Natural killer cell (primary cell): ENCODE measurements around the gene CD109. TPM values are rescaled to one million over a fixed set of nuclear protein-coding genes. Genes with fewer than 3 reads are reported as not detected.

Experiments
- ATAC-seq, 3 donors: fragments of 150-1000 bp in 2 of 3; fragments of 200-7000 bp in 1 of 3; cut with Tn5 transposase; 1 replicate in 1 of 3; 2 replicates in 2 of 3; pipeline ENCODE4 v1.10.0; 2021; ENCODE audit warnings: mild to moderate bottlenecking in 2 of 3, moderate library complexity in 2 of 3
- DNase-seq, 2 donors: peaks; one replicate each; pipeline versions ENCODE4 v3.0.0 to v3.0.0-alpha.2; 2013 to 2021; ENCODE audit warnings: mixed read lengths in 1 of 2
- H3K27ac ChIP-seq: one replicate; pipeline ENCODE4 v1.5.1; 2013; ENCODE audit warnings: mild to moderate bottlenecking, low read length
- H3K27me3 ChIP-seq: one replicate; pipeline ENCODE4 v1.6.1; 2013; ENCODE audit warnings: low read length; ENCODE audit not compliant: control insufficient read depth, insufficient read depth
- H3K36me3 ChIP-seq: one replicate; pipeline ENCODE4 v1.6.1; 2013; ENCODE audit warnings: low read length; ENCODE audit not compliant: control insufficient read depth, insufficient read depth
- H3K4me1 ChIP-seq: one replicate; pipeline ENCODE4 v1.6.1; 2013; ENCODE audit warnings: low read length; ENCODE audit not compliant: control insufficient read depth, insufficient read depth
- H3K4me3 ChIP-seq: one replicate; pipeline ENCODE4 v1.5.1; 2013; ENCODE audit warnings: low read length
- H3K9me3 ChIP-seq: one replicate; pipeline ENCODE4 v1.6.1; 2013; ENCODE audit warnings: low read length; ENCODE audit not compliant: control insufficient read depth, insufficient read depth
- H3K27ac Mint-ChIP-seq, 2 donors: one replicate each; pipeline ENCODE4 v1.8.0; 2022; ENCODE audit warnings: mild to moderate bottlenecking in 2 of 2, mixed read lengths in 2 of 2, moderate library complexity in 1 of 2
- H3K27me3 Mint-ChIP-seq, 2 donors: one replicate each; pipeline ENCODE4 v1.8.0; 2022; ENCODE audit warnings: low read depth in 2 of 2, mixed read lengths in 2 of 2
- H3K36me3 Mint-ChIP-seq: one replicate; pipeline ENCODE4 v1.8.0; 2022; ENCODE audit warnings: mixed read lengths
- H3K4me1 Mint-ChIP-seq, 2 donors: one replicate each; pipeline ENCODE4 v1.8.0; 2022; ENCODE audit warnings: mixed read lengths in 2 of 2
- H3K4me3 Mint-ChIP-seq: one replicate; pipeline ENCODE4 v1.8.0; 2022; ENCODE audit warnings: mild to moderate bottlenecking, moderate library complexity, mixed read lengths
- H3K9me3 Mint-ChIP-seq, 2 donors: one replicate each; pipeline ENCODE4 v1.8.0; 2022; ENCODE audit warnings: mixed read lengths in 2 of 2
- WGBS: methylation state at CpG from one replicate; pipeline ENCODE4 v1.1.7; 2013; ENCODE audit warnings: missing lambda C conversion rate; ENCODE audit not compliant: insufficient coverage; 5-methylcytosine and 5-hydroxymethylcytosine counted together
- intact Hi-C: fragments of 100-400 bp; cut with micrococcal nuclease; formaldehyde crosslinking; loops from one replicate; pipeline ENCODE4 v1.14.2; 2022
- total RNA-seq, 4 donors: library from RNA; stranded (reverse); fragments of 120-200 nt in 1 of 4; gene quantifications; one replicate each; pipeline versions ENCODE4 v1.2.3 to v1.2.4, GENCODE V29; 2013 to 2022
- TF ChIP-seq, protein P1 (sequence below): fragments of 200-600 bp; IDR thresholded peaks from one replicate; pipeline ENCODE4 v1.8.0; 2022; ENCODE audit warnings: antibody characterized with exemption

Gene CD109
- total RNA-seq, 3 donors from 2014 or later (not counting 1 experiment from before 2014, with no cell fraction given): 0.24 to 0.88 (median 0.83) TPM

DNA sequence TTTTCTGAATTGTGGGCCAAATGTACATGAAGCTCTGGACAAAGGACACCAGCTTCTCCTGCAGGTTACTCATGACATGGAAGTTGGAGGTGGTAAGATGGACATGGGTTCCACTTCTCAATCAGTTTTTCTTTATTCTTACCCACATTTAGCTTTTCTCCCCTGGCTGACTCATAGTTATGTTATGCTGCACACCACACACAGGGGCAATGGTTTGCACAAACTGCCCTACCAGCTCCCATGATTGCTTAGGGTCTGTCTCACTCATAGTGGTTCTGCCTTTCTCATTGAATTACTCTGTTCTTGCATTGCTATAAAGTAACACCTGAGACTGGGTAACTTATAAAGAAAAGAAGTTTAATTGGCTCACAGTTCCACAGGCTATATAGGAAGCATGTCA, 4.5 kb upstream of the CD109 start:
- Mint-ChIP-seq H3K27me3 (peaks cover 6 to 10% of the 10 kb centered on the region in 2 donors), H3K9me3 (no peaks in the 10 kb centered on the region), H3K4me3 (no peak overlapping the region), H3K4me1 (peaks cover 14% of the 10 kb centered on the region in 2 donors), H3K36me3 (no peaks in the 10 kb centered on the region), H3K27ac (no peak overlapping the region)
- H3K27ac ChIP-seq: no peak overlapping the region
- DNase-seq: no peak
- intact Hi-C loops: no loop called here
- no peaks in the 10 kb centered on the region for H3K36me3 ChIP-seq
- no peak overlapping the region for H3K4me3 ChIP-seq
- peaks cover 7% of the 10 kb centered on the region for H3K4me1 ChIP-seq
- ATAC-seq: no peak
- H3K9me3 ChIP-seq: no peaks in the 10 kb centered on the region
- TF ChIP-seq, protein P1, sequence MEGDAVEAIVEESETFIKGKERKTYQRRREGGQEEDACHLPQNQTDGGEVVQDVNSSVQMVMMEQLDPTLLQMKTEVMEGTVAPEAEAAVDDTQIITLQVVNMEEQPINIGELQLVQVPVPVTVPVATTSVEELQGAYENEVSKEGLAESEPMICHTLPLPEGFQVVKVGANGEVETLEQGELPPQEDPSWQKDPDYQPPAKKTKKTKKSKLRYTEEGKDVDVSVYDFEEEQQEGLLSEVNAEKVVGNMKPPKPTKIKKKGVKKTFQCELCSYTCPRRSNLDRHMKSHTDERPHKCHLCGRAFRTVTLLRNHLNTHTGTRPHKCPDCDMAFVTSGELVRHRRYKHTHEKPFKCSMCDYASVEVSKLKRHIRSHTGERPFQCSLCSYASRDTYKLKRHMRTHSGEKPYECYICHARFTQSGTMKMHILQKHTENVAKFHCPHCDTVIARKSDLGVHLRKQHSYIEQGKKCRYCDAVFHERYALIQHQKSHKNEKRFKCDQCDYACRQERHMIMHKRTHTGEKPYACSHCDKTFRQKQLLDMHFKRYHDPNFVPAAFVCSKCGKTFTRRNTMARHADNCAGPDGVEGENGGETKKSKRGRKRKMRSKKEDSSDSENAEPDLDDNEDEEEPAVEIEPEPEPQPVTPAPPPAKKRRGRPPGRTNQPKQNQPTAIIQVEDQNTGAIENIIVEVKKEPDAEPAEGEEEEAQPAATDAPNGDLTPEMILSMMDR: no peak
- H3K27me3 ChIP-seq: peaks cover 2% of the 10 kb centered on the region

DNA sequence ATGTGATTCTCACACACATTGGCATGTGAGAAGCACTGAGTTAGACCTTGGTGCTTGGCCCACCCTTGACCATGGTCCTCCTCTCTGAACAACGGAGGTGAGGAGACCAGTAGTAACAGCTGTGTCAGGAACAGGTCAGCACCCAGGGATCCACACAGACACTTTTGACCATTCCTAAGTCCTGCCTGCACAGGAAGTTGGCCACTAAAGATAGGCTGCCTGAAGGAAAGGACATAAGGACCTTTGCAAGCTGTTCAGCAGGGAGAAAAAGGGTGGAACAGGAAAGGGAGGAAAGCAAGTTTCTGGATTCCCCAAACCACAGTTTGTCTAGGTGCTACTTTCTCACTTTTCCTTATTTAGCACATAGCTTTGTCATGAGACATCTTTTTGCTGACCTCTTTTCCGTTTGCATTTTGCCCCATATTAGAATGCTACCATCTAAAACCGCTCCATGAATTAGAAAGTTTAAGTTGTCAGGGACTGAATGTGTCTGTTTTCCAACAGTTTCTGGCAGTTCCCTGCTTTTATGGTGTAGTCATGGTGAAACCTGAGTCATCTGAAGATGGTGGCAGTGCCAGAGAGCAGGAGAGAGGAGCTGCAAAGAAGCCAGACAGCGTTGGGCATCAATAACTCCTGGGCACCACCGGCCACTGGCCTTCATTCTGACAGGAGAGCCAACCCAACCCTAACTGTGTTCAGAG, 1.1 kb upstream of the CD109 start:
- Histone ChIP-seq H3K36me3 (no peaks in the 10 kb centered on the region), H3K27ac (no peak overlapping the region), H3K4me1 (peaks cover 9% of the 10 kb centered on the region), H3K4me3 (no peak overlapping the region), H3K9me3 (no peaks in the 10 kb centered on the region), H3K27me3 (no peaks in the 10 kb centered on the region)
- peak overlapping the region; percentile 85 for H3K4me3 Mint-ChIP-seq
- TF ChIP-seq, protein P1: no peak
- no peak for ATAC-seq
- H3K27ac Mint-ChIP-seq: no peak overlapping the region
- no peaks in the 10 kb centered on the region for H3K9me3 Mint-ChIP-seq
- no peak for DNase-seq
- WGBS: 58% methylated on average over 4 of the region's 5 CpGs
- intact Hi-C loops: no loop called here
- H3K36me3 Mint-ChIP-seq: no peaks in the 10 kb centered on the region
- peaks cover 14 to 16% of the 10 kb centered on the region in 2 donors for H3K27me3 Mint-ChIP-seq
- H3K4me1 Mint-ChIP-seq: peaks cover 16 to 27% of the 10 kb centered on the region in 2 donors

DNA sequence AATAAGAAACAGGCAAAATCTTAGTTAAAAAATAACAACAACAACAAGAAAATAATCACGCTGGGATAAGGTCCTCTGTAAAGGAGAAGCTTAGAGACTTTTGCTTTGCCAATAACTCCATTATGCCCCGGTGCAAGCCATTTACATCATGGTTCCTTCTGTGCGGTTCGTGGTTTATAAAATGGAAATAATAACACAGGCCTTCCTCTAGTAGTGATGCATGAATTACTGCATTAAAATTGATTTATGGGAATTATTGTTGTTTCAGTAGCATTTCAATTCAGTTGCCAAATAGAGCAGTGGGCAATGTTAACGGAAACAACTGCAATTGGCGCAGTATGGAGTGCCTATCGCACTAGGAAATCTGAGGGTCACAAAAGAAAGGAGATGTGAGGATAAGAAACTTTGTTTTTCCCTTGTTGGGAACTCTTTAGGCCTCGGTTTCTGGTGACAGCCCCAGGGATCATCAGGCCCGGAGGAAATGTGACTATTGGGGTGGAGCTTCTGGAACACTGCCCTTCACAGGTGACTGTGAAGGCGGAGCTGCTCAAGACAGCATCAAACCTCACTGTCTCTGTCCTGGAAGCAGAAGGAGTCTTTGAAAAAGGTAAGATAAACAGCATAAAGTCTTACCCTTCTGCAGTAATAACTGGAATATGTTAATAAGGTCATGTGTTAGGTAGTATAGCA, 1.1 kb downstream of the CD109 start:
- peaks cover 16 to 27% of the 10 kb centered on the region in 2 donors for H3K4me1 Mint-ChIP-seq
- TF ChIP-seq, protein P1: no peak
- Histone ChIP-seq H3K4me1 (peaks cover 9% of the 10 kb centered on the region), H3K36me3 (no peaks in the 10 kb centered on the region), H3K27ac (no peak overlapping the region), H3K9me3 (no peaks in the 10 kb centered on the region), H3K4me3 (no peak overlapping the region), H3K27me3 (no peaks in the 10 kb centered on the region)
- WGBS: 37% methylated on average over 10 of the region's 10 CpGs
- peak overlapping the region; percentile 85 for H3K4me3 Mint-ChIP-seq
- H3K9me3 Mint-ChIP-seq: no peaks in the 10 kb centered on the region
- H3K36me3 Mint-ChIP-seq: no peaks in the 10 kb centered on the region
- H3K27ac Mint-ChIP-seq: no peak overlapping the region
- no peak for ATAC-seq
- DNase-seq: no peak
- intact Hi-C loops: no loop called here
- H3K27me3 Mint-ChIP-seq: peaks cover 11 to 12% of the 10 kb centered on the region in 2 donors
